ENCODE results near the gene IP6K2.
"Not testable (repeated sequence)": the region's sequence is repeated elsewhere in the genome, so short reads cannot be mapped to it uniquely, and the experiment has no call there.

IP6K2 gene

DNA sequence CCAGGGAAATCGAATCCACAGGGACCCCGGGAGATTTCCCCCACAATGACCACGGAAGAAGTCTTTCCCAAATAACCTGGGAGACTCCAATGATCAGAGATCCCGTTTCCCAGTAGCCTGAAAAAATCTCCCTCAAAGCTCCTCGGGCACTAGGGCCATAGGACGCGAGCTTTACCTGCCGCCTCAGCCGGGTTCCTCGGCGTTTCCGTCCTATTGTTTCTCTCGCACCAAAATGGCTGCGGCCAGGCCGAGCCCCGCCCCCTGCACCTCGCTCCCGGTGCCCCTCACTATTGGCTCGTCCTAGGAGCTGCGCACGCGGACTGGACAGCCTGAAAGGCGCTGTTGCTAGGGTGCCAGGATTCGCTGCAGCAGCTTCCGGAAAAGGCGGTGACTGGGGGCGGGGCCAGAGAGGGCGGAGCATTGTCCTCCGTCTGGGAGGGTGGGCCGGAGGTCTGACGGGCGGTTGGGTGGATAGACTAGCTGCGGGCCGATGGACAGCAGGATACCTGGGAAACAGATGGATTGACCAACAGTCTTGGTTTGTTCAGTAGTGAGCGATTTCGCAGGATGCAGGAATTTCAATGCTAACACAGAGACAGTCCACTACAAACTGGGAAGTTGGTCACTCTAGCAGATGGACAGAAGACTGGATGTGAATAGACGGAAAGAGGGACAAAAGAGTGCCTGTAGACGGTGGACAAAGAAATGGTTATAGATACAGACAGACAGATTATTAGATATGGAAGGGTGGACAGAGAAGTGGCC lies at the start of gene IP6K2:
Gene IP6K2 (minus strand): TSS at position 240 of the 765 bp plus-strand sequence. CDS start 21,930 bp downstream, outside the sequence.
- peak; percentile 95 for DNase-seq

- DNase-seq: no peak
Measured at GRCh38 chr3:48765376-48765775, 48.4 kb upstream of the IP6K2 start.

DNA sequence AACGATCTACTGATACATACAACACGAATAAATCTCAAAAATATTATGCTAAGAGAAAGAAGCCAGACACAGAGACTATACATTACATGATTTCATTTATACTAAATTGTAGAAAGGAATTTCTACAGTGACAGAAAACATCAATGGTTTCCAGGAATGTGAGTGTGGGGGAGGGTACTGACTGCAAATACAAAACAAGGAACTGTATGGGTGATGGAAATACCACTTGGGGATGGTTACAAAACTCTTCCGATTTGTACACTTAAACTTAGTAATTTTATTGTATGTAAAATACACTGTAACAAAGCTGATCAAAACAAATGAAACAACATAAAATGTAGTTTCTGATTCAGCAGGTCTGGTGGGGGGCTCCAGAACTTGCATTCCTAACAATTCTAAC lies 45.8 kb upstream of the IP6K2 start:
- no peak for DNase-seq

DNA sequence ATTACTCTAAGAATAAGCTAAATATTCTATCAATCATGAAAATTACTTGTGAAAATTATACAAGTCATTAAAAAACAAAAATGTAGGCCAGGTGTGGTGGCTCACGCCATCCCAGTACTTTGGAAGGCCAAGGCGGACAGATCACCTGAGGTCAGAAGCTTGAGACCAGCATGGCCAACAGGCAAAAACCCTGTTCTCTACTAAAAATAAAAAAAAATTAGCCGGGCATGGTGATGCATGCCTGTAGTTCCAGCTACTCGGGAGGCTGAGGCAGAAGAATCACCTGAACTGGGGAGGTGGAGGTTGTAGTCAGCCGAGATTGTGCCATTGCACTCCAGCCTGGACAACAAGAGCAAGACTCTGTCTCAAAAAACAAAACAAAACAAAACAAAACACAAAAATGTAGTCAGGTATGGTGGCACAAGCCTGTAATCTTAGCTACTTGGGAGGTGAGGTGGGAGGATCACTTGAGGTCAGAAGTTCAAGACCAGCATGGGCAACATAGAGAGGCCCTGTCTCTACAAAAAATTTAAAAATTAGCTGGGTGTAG lies 43.0 kb upstream of the IP6K2 start:
- not testable (repeated sequence) for DNase-seq

DNA sequence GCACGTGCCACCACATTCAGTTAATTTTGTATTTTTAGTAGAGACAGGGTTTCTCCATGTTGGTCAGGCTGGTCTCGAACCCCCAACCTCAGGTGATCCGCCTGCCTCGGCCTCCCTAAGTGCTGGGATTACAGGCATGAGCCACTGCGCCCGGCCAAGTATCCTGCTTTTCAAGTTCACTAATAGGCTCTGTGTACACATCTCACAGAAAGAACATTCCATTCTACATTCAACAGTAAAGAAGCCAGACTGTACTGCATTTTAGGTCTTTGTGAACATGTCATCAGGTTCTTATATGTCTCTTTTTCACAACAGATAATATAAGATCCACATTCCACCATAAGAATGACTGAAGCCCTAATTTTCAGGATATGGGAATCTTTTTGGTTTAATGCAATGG lies 42.5 kb upstream of the IP6K2 start:
- DNase-seq: not testable (repeated sequence)

DNA sequence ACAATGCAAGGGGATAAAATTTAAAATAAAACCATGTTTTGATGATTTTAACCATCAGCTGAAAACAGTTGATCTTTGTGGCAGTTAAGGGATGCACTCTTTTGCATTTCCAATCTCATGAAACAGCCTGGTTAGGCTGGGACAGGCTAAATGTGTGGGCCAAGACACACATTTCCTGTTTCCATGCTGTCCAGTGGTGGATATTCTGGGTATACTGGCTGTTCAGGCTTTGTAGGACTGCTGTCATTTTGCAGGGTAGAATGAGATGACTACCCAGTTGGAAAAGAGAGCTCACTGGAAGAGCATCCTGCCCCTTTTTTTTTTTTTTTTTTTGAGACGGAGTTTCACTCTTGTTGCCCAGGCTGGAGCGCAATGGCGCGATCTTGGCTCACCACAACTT lies 42.0 kb upstream of the IP6K2 start:
- no peak for DNase-seq

DNA sequence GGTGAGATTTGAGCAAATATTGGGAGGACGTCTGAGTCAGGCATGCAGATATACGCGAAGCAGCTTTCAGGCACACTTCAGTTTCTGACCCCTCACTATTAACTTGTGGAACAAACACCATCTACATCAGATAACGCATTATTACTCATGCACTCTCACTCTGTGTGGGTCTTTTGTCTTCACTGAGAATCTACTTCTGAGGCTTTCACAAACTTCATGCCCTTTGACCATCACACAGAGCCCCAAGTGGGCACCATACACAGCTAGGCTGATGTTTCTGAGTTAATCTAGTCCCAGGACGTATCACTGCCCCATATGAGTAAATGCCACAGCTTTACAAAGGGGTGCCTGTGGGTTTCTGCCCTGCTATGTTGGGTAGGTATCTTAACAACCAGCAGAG lies 39.6 kb upstream of the IP6K2 start:
- DNase-seq: no peak

GRCh38 chr3:48750856-48751255 lies 33.8 kb upstream of the IP6K2 start:
- DNase-seq: no peak

GRCh38 chr3:48748754-48749153 lies 31.7 kb upstream of the IP6K2 start:
- DNase-seq: no peak

GRCh38 chr3:48747706-48748105 lies 30.7 kb upstream of the IP6K2 start:
- no peak for DNase-seq

- no peak for DNase-seq
Measured at GRCh38 chr3:48747015-48747615, 30.1 kb upstream of the IP6K2 start.

DNA sequence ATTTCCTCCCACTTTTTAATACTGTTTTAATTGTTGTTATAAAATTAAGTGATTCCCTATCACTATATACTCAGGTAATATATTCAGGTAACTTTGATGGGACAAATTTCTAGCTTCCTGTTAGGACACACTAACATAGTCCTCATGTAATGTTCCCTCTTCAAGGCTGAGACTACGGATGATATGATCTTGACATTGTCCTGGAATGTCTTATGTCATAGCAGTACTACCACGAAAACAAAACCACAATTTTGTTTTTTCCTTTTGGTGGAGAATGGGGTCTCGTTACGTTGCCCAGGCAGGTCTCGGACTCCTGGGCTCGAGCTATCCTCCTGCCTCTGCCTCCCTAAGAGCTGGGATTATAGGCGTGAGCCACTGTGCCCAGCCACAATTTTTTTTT lies 26.8 kb upstream of the IP6K2 start:
- DNase-seq: no peak

DNA sequence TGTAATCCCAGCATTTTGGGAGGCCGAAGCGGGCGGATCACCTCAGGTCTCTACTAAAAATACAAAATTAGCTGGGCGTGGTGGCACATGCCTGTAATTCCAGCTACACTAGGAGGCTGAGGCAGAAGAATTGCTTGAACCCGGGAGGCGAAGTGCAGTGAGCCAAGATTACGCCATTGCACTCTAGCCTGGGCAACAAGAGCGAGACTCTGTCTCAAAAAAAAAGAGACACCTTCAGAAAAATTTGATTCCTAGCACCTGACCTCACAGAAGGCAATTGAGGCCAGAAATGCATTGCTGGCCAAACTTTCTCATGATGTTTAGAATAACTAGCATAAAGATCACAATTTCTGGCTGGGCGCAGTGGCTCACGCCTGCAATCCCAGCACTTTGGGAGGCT lies 24.2 kb upstream of the IP6K2 start:
- not testable (repeated sequence) for DNase-seq

DNA sequence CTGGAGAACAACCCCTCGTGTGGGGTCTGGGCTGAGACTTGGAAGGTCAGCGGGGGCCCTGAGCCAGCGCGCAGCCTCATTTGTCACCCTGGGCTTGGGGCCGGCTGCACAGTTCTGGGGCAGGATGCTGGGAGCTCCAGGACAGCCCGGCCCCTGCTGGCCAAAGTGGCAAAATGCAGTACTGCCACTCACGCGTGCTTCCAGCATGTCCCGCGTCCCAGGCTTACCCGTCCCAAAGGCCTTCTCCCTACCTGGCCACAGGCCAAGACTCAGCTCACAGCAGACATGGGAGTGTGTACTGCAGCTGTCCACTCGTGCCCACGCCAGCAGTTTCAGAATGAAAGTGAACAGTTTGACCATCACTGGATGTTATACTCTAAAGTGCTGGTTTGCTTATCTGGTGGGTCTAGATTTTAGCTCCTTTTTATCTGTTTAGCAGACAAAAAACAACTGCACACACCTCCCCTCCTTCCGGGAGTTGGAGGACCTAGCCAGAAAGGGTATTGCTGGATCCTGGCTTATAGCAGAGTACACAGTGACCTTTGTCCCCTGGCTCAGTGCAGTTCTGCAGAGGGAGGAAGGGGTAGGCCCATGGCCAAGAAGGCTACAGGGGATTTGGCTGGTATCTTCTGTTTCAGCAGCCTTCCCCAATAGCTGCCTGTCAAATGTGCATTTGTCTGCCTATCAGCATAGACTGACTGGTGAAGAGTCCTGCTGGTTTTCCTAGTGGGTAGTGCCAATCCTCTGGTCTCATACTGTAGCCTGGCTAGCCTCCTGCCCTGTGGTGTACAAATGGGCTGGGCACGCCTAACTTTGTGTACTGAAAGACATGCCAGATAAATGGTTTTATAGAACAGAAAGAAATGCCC lies 23.2 kb upstream of the IP6K2 start:
- peak; percentile 46 for DNase-seq

GRCh38 chr3:48739617-48739954 lies 22.6 kb upstream of the IP6K2 start:
- no peak for DNase-seq

DNA sequence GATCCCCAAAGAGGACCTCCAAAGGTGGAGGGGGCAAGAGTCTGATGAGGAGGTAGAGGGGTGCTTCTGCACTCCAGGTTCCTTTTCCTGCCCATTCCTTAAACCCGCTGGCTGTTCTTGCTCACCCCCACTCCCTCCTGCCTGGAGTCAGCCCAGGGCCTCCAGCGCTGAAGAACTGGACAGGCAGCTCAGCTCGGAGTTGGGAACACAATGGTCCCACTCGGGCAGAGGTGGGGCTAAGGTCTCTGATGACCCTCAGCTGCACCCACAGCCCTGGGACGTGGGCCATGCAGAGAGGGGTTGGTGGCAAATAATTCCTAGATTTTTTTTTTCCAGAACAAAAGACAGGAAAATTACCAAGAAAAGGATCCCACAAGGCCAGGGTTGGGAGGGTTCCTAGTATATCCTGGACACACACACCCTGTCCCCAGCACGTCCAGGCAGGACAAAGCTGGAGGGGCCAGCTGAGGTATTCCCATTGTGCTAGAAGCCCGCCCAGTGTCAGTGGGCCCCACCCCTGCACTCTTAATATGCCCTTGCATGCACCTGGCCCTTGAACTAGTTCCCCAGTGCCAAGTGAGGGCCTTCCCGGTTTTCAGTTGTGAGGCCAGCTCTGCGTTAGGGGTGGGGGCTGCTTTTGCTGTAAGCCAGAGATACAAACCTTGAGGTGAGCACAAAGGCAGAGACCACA lies 22.1 kb upstream of the IP6K2 start:
- DNase-seq: no peak

- no peak for DNase-seq
Measured at GRCh38 chr3:48738144-48738536, 21.1 kb upstream of the IP6K2 start.

GRCh38 chr3:48735075-48735767 lies 18.2 kb upstream of the IP6K2 start:
- not testable (repeated sequence) for DNase-seq

GRCh38 chr3:48734541-48734940 lies 17.5 kb upstream of the IP6K2 start:
- not testable (repeated sequence) for DNase-seq

GRCh38 chr3:48733752-48734518 lies 16.9 kb upstream of the IP6K2 start:
- not testable (repeated sequence) for DNase-seq

DNA sequence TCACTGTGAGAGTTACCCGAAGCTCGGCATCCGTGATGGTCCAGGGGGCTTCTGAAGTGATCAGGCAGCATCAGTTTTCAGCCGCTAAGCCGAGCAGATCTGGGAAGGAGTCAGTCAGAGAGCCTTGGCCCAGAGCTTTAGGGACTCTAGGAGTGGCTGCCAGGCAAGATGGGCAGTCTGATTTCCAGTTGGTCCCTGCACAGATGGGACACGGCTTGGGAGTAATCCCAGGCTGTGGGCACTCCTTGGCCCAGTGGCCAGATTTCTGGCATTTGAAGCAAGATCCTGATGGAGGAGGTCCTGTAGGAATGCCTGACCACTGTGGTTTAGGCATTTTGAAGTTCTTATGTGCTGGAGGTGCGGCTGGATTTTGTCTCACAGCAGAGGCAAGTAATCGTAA lies 10.5 kb upstream of the IP6K2 start:
- no peak for DNase-seq

Measured in NCI-H226 (cell line).